Activated T-cell treated with anti-CD3 and anti-CD28 coated beads, Interleukin-2, amount 50 U/mL, for 72 hours (primary cell): ENCODE results near the gene FRMD5. TPM values are rescaled to one million over a fixed set of nuclear protein-coding genes. Genes with fewer than 3 reads are reported as not detected.
"Not testable (repeated sequence)": the region's sequence is repeated elsewhere in the genome, so short reads cannot be mapped to it uniquely, and the experiment has no call there.

Source experiments
- ATAC-seq, 2 donors: fragments of 150-1000 bp; cut with Tn5 transposase; replicated peaks in 1 of 2; 2 replicates each; pipeline ENCODE4 v1.10.0; 2021; ENCODE audit warnings: moderate library complexity in 2 of 2, mild to moderate bottlenecking in 1 of 2
- DNase-seq, 2 donors: peaks; one replicate each; pipeline ENCODE4 v3.0.0; 2021 to 2022; ENCODE audit warnings: mixed read lengths in 1 of 2
- H3K27ac Mint-ChIP-seq: one replicate; pipeline ENCODE4 v1.8.0; 2022; ENCODE audit warnings: mild to moderate bottlenecking, moderate library complexity, mixed read lengths
- H3K27me3 Mint-ChIP-seq: one replicate; pipeline ENCODE4 v1.8.0; 2022; ENCODE audit warnings: low read depth, mixed read lengths
- H3K36me3 Mint-ChIP-seq, 2 donors: one replicate each; pipeline ENCODE4 v1.8.0; 2022; ENCODE audit warnings: mixed read lengths in 2 of 2, mild to moderate bottlenecking in 1 of 2; ENCODE audit not compliant: insufficient read depth in 2 of 2
- H3K4me1 Mint-ChIP-seq: one replicate; pipeline ENCODE4 v1.8.0; 2022; ENCODE audit warnings: low read depth, mixed read lengths
- H3K4me3 Mint-ChIP-seq, 2 donors: one replicate each; pipeline ENCODE4 v1.8.0; 2022; ENCODE audit warnings: mild to moderate bottlenecking in 2 of 2, mixed read lengths in 2 of 2, moderate library complexity in 2 of 2
- H3K9me3 Mint-ChIP-seq, 2 donors: one replicate each; pipeline ENCODE4 v1.8.0; 2022; ENCODE audit warnings: mixed read lengths in 2 of 2
- total RNA-seq, 2 donors: library from RNA; stranded (reverse); gene quantifications; one replicate each; pipeline ENCODE4 v1.2.3, GENCODE V29; 2022

Gene FRMD5
- total RNA-seq, 2 donors from 2014 or later = 0.60 to 0.77 TPM

- DNase-seq, H3K27me3 Mint-ChIP-seq, ATAC-seq, H3K9me3 Mint-ChIP-seq: not testable (repeated sequence)
- Mint-ChIP-seq H3K27ac (peak overlapping the region; percentile 94), H3K4me1 (peaks cover 67% of the 10 kb centered on the region), H3K4me3 (peak overlapping the region; percentile 95 to 98), H3K36me3 (peaks cover 17 to 42% of the 10 kb centered on the region in 2 donors)
These were observed 365.0 kb downstream of the FRMD5 start for GRCh38 chr15:43829951-43830540.

GRCh38 chr15:43828061-43828657 lies 366.9 kb downstream of the FRMD5 start:
- ATAC-seq = peak; percentile 35 to 38
- Mint-ChIP-seq H3K4me3 (peak overlapping the region; percentile 95 to 98), H3K36me3 (peaks cover 24 to 39% of the 10 kb centered on the region in 2 donors), H3K27ac (peak overlapping the region; percentile 97), H3K27me3 (no peaks in the 10 kb centered on the region), H3K4me1 (peaks cover 79% of the 10 kb centered on the region), H3K9me3 (no peaks in the 10 kb centered on the region)
- peak; percentile 31 for DNase-seq

GRCh38 chr15:43826508-43827341 lies 368.3 kb downstream of the FRMD5 start, which contains the start of gene WDR76:
WDR76 (plus strand) TSS chr15:43827002; CDS start chr15:43827033, 31 bp downstream.
- Mint-ChIP-seq H3K27me3 (no peaks in the 10 kb centered on the region), H3K4me3 (peak within 1 kb of the TSS; percentile 95 to 98), H3K9me3 (no peaks in the 10 kb centered on the region), H3K36me3 (peaks cover 22 to 35% of the 10 kb centered on the region in 2 donors), H3K4me1 (peaks cover 83% of the 10 kb centered on the region), H3K27ac (peak within 1 kb of the TSS; percentile 97)
- peak; percentile 75 to 77 for ATAC-seq
- DNase-seq = peak; percentile 89 to 90

GRCh38 chr15:43826029-43826507 lies 369.0 kb downstream of the FRMD5 start:
- Mint-ChIP-seq H3K9me3 (no peaks in the 10 kb centered on the region), H3K27ac (peak overlapping the region; percentile 97), H3K27me3 (no peaks in the 10 kb centered on the region), H3K4me3 (peak overlapping the region; percentile 95 to 98), H3K4me1 (peaks cover 85% of the 10 kb centered on the region), H3K36me3 (peaks cover 22 to 37% of the 10 kb centered on the region in 2 donors)
- no peak for ATAC-seq
- DNase-seq = no peak

- not testable (repeated sequence) for H3K9me3 Mint-ChIP-seq, H3K27me3 Mint-ChIP-seq, ATAC-seq, DNase-seq
- H3K4me3 Mint-ChIP-seq = peak overlapping the region; percentile 95 to 98
- H3K4me1 Mint-ChIP-seq = peaks cover 83% of the 10 kb centered on the region
- peaks cover 22 to 35% of the 10 kb centered on the region in 2 donors for H3K36me3 Mint-ChIP-seq
- peak overlapping the region; percentile 83 for H3K27ac Mint-ChIP-seq
These were observed 369.8 kb downstream of the FRMD5 start for GRCh38 chr15:43825305-43825704.

- peaks cover 80% of the 10 kb centered on the region for H3K4me1 Mint-ChIP-seq
- no peaks in the 10 kb centered on the region for H3K9me3 Mint-ChIP-seq
- peak within 1 kb of the TSS; percentile 95 to 98 for H3K4me3 Mint-ChIP-seq
- H3K27me3 Mint-ChIP-seq = no peaks in the 10 kb centered on the region
- H3K27ac Mint-ChIP-seq = peak within 1 kb of the TSS; percentile 86
- DNase-seq = peak; percentile 91 to 92
- ATAC-seq = peak; percentile 83 to 88
- peaks cover 22 to 30% of the 10 kb centered on the region in 2 donors for H3K36me3 Mint-ChIP-seq
These were observed 370.5 kb downstream of the FRMD5 start, which contains the start of gene MFAP1 for GRCh38 chr15:43824302-43825246. MFAP1 (minus strand) TSS chr15:43824690; CDS start chr15:43824569, 121 bp downstream.

GRCh38 chr15:43821505-43821904 lies 373.6 kb downstream of the FRMD5 start:
- DNase-seq = no peak
- Mint-ChIP-seq H3K27ac (peak overlapping the region; percentile 91), H3K4me1 (peaks cover 66% of the 10 kb centered on the region), H3K27me3 (no peaks in the 10 kb centered on the region), H3K4me3 (peak overlapping the region; percentile 48 to 77), H3K36me3 (peaks cover 8 to 22% of the 10 kb centered on the region in 2 donors), H3K9me3 (no peaks in the 10 kb centered on the region)
- no peak for ATAC-seq

Other genes starting within 250 kb of the FRMD5 start
- 10 to 100 TPM; 31.5 to 31.7 TPM for gene GOLM2, start 93.4 kb upstream of the FRMD5 start, total RNA-seq
- 10 to 100 TPM; 58.7 to 61.2 TPM for gene CTDSPL2, start 232.4 kb upstream of the FRMD5 start, total RNA-seq